Pons (tissue), 1 donor: ENCODE measurements around the gene SYTL3.
"Not testable (repeated sequence)": the region's sequence is repeated elsewhere in the genome, so short reads cannot be mapped to it uniquely, and the experiment has no call there.

Experiments used
- DNase-seq: peaks from one replicate; pipeline ENCODE4 v3.0.0-alpha.2; 2016; ENCODE audit warnings: low spot score

The SYTL3 gene, protein sequence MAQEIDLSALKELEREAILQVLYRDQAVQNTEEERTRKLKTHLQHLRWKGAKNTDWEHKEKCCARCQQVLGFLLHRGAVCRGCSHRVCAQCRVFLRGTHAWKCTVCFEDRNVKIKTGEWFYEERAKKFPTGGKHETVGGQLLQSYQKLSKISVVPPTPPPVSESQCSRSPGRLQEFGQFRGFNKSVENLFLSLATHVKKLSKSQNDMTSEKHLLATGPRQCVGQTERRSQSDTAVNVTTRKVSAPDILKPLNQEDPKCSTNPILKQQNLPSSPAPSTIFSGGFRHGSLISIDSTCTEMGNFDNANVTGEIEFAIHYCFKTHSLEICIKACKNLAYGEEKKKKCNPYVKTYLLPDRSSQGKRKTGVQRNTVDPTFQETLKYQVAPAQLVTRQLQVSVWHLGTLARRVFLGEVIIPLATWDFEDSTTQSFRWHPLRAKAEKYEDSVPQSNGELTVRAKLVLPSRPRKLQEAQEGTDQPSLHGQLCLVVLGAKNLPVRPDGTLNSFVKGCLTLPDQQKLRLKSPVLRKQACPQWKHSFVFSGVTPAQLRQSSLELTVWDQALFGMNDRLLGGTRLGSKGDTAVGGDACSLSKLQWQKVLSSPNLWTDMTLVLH

DNA sequence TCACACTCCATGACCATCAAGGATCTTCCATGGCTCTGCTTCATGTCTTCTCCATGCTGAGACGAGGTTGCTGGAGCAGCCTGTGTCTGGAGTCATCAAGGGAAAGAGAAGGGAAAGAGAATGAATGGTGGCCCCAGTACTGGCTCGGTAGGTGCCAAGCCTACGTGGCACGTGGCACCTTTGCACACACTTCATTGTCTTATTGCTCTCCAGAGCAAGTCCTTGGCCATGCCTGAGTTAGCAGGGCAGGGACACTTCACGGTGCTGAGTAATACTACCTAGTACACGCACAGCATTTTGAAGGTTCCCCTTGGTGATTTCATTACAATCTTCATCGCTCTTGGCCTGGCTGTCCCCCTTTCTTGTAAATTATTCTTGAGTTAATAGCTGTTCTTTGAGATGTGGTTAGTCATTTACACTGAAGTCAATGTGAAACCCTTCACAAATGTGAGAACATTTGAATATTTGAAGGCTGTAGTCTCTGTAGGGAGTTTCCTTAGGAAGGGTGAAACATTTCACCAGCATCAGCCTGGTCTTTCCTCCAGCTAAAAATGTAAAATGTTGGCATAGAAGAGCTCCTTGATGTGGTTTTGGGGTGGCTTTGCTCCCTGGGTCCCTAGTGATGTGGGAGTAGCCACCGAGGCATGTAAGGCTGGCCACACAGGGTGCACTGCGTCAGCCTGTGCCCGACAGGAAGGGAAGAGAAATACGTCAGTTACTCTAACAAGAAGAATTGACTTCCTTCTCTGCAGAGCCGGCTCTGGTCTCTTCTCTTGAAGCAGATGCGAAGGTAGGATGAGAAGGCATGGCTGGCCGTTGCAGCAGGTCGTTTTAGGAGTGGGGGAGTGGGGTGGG lies at the start of gene SYTL3:
Gene SYTL3, plus strand, starts transcription at position 766 of the 855 bp plus-strand sequence. CDS start 13,215 bp downstream, outside the sequence.
- DNase-seq: peak; percentile 79

DNA sequence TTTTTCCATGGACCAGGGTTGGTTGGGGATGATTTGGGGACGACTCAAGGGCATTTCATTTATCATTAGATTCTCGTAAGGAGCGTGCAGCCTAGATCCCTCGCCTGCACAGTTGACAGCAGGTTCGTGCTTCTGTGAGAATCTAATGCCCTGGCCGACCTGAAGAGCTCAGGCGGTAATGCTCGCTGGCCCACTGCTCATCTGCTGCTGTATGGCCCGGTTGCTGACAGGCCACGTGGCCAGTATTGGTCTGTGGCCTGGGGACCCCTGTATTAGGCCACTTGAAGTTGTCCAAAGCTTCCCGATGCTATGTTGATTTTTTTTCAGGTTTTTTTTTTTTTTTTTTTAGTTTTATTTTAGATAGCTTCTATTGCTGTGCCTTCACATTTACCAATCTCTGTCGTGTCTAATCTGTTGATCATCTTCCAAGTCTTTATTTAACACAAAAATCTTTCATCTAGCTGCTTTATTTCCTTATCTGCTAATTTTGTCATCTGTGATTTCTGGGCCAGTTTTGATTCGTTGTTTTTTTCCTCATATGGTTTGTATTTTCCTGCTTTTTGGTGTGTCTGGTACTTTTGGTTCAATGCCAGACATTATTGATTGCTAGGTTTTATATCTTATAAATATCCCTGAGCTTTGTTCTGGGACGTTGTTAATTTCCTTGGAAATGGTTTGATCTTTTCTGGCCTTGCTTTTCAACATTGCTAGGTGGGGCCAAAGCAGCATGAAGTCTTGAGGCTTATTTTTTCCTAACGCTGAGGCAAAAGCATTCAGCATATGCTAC lies 46.4 kb upstream of the SYTL3 start:
- DNase-seq: no peak

DNA sequence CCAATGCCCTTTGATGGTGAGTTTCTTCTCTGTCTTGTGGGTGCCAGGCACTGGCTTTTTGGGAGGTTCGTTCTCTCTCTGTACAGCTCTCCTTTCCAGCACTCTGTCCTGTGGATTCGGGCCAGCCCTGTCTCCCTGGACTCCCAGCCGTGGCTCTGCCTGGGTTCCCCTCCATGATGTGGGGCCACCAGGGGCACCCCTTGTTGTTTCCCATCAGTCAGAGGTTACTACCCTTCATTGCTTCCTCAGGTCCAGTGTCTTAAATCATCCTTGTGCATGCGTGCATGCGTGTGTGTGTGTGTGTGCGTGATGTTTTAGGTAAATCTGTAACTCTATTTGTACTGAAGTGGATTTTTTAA lies 45.8 kb upstream of the SYTL3 start:
- DNase-seq: no peak

DNA sequence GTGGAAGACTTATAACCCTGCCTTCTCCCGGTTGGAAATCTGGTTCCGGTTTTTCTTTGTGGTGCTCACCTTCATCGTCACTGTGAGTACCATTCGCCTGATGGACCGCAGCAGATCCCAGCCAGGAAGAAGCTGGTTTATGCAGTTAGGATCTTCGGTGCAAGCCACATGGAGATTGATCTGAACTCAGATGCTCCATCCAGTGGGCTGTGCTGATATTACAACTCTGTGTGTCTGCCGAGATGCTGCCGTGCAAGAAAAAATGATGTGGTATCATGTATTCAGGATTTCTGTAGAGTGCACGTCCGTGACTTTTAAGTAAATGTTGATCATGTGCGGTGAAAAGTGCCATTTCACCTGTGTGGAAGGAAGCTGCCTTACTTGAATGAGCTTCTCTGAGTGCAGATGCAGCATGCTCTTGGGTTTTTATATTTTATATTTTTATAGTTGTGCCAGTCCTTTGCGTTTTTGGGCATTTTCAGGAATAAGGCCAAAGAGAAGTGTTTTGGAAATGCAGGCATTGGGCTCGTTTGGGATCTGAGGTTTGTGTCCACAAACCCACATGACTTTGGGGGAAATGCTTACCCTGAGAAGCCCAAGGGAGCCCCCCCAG lies 44.5 kb upstream of the SYTL3 start:
- peak; percentile 81 for DNase-seq

DNA sequence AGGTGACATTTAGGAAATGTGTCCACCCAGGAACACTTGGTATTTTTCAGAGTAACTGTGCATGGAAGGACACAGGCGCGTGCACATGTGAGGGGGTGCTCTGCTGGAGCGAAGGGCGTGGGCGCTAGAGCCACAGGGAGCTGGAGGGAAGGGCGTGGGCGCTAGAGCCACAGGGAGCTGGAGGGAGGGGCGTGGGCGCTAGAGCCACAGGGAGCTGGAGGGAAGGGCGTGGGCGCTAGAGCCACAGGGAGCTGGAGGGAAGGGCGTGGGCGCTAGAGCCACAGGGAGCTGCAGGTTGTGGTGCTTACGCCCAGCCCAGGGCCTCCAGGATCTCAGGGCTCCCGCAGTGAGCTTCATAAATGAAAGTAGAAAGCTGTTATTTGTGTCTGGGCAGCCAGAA lies 43.8 kb upstream of the SYTL3 start:
- not testable (repeated sequence) for DNase-seq

DNA sequence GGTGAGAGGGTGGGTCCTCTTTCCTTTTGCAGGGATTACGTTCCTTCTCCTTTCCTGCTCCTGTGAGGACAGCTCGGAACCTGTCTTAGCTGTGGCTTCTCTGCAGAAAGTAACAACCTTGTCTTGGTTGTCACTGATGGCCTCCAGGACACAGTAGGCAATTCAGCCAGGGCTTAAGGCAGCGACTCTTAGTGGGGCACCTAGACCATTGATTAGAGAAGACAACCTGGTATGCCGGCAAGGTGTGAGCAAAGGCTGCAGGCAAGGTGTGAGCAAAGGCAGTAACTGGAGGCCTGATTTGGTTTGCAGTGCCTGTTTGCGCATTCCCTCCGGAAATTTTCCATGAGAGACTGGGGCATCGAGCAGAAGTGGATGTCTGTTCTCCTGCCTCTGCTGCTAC lies 42.9 kb upstream of the SYTL3 start:
- no peak for DNase-seq

DNA sequence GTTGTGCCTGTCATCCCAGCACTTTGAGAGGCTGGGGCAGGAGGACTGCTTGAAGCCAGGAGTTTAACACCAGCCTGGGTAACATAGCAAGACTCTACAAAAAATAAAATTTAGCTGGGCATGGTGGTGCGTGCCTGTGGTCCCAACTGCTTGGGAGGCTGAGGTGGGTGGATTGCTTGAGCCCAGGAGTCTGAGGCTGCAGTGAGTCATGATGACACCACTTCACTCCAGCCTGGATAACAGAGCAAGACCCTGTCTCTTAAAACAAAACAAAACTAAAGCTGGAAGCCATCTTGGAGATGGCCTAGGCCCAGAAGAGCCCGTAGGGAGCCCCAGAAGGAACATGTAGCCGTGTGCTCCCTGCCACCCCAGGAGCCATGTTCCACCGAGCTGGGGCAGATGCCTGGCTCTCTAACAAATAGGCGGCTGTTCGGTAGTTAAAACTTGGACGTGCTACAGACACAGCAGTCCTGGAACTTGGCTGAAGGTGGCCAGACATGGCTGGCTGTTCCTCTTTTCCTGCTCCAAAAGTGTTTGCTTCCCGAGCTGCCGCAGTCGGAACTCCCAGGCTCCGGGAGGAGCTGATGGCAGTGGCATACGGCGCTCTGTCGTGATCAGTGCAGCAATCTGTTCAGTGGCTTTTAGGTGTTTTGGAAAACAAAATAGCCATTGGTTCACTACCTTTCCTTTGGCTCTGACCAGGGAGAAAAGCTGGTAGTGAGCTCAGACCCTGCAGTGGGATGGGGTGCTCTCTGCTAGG lies 42.3 kb upstream of the SYTL3 start:
- DNase-seq: peak; percentile 4

DNA sequence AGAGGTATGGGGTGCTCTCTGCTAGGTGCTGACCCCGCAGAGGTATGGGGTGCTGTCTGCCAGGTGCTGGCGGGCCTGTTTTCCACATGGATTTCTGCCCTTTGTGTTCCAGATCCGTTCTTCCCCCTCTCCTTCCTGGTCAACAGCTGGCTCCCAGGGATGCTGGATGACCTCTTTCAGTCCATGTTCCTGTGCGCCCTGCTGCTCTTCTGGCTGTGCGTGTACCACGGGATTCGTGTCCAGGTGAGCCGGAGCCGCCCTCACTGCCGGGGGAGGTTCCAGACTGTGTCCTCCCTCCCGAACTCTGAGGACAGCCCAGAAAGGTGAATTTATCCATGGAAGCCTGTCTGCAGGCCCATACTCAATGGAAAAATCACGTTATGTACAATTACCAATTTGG lies 41.6 kb upstream of the SYTL3 start:
- DNase-seq: no peak

DNA sequence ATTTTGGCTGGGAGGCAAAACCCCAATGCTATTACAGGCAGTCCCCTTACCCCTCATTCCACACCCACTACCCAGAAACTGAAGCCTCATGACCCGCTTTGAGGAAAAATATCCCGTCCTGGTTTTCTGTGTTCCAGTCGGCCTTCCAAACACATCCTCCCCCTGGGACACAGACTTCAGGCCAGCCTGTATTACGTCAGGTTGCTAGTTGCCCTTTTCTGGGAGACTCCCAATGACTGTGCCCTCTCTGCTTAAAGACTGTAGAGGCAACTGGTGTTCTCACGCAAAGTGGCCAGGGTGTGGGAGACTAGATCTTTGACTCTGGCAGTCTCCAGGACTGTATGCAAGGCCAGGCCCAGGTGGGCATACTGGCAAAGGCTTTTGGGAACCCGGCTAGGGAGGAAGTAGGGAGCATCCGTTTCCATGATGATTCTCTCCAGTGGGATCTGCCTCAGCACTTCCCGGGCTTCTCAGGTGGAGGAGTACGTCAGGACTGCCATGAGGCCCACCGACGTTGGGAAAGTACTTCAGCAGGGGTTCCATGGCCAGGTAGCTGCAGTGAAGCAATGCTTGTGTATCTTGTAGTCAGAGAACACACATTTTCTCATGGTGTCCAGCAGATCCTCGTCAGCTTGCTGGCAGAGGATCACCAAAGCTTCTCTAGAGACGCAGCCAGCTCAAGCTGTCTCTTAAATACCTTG lies 40.2 kb upstream of the SYTL3 start:
- DNase-seq: no peak

DNA sequence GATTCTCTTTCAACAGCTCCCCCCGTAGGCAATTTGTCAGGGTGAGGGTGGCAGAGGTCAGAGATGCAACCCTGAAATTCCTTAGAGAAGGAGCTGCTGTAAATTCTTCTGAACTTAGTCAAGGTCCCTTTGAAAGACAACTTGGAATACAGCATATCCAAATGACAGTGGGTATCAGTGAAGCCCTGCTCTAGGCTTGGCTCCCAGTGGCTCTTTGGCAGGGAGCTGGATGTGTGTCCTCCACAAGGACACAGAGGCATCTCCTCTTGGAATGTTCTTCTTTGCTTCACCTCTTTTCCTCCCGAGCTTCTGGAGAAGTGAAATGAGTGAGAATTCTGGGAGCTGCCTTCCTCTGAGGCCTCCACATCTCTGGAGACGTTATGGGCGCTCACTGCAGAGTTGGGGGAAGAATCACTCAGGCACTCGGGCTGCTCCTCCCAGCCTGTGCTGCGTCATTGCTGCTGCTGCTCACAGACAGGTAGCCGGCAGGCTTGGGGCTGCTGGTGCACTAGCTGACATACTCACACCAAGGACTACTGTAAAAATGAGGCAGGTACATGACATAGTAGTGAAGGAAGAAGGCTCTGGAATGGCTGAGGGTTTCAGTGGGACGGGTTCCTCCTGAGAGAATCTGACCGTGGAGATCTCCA lies 39.4 kb upstream of the SYTL3 start:
- DNase-seq: no peak

DNA sequence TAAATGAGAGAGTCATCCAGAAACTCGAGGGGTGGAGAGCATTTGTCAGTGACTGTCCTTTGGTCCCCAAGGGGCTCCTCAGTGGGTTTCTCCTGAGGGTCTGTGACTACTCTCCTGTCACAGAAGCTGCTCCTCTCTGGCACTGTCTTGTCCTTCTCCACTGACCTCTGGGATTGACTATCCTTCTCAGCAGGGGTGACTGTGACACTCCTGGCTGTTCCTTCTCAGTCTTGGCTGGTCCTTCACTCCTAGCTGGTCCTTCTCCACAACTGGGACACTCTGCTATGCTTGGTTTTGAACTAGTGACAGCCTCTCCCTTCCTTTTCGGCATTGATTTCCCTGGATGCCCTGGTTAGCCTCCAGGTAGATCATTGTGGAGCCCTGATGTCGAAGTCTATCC lies 38.8 kb upstream of the SYTL3 start:
- DNase-seq: no peak

DNA sequence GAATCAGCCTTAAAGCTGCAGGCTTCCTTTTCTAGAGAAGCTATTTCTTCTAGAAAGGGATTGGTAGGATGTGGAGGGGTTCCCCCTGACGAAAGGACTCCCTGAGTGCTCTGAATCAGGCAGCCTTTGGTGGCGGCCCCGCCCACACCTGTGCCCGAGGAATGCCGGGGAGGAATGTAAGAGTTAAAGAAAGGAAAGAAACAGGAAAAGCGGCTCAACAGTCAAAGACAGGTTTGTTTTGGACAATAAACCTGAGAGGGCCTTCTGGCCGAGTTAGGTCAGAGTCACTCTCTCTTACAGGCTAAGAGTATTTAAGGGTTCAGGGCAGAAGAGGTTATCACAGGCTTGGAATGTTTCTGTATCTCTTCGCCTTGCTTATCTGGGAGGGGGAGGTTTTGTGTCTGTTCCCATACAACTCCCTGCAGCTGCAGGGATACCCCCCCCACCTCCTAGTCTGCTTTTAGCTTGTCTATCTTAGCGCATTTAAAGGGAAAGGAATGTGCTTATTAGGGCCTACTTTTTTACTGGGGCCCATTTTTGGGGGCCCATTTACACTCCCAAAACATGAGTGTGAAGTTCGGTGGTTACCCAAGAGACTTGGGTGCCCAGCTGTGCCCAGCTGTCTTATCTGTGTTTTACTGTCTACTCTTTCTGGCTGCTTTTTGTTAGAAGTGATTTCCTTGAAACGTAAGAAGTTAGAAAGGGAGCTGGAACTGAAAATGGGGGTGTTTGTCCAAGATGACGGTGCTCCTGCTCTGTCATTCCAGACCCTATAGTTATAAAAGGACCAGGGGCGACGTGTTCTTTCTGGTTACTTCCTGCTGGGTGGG lies 38.1 kb upstream of the SYTL3 start:
- DNase-seq: no peak

DNA sequence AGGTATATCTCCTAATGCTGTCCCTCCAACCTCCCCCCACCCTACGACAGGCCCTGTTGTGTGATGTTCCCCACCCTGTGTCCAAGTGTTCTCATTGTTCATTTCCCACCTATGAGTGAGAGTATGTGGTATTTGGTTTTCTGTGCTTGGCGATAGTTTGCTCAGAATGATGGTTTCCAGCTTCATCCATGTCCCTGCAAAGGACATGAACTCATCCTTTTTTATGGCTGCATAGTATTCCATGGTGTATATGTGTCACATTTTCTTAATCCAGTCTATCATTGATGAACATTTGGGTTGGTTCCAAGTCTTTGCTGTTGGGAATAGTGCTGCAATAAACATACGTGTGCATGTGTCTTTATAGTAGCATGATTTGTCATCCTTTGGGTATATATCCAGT lies 35.2 kb upstream of the SYTL3 start:
- DNase-seq: not testable (repeated sequence)

DNA sequence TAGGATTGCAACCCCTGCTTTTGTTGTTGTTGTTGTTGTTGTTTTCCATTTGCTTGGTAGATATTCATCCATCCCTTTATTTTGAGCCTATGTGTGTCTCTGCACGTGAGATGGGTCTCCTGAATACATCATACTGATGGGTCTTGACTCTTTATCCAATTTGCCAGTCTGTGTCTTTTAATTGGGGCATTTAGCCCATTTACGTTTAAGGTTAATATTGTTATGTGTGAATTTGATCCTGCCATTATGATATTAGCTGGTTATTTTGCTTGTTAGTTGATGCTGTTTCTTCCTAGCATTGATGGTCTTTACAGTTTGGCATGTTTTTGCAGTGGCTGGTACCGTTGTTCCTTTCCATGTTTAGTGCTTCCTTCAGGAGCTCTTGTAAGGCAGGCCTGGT lies 31.6 kb upstream of the SYTL3 start:
- DNase-seq: not testable (repeated sequence)

DNA sequence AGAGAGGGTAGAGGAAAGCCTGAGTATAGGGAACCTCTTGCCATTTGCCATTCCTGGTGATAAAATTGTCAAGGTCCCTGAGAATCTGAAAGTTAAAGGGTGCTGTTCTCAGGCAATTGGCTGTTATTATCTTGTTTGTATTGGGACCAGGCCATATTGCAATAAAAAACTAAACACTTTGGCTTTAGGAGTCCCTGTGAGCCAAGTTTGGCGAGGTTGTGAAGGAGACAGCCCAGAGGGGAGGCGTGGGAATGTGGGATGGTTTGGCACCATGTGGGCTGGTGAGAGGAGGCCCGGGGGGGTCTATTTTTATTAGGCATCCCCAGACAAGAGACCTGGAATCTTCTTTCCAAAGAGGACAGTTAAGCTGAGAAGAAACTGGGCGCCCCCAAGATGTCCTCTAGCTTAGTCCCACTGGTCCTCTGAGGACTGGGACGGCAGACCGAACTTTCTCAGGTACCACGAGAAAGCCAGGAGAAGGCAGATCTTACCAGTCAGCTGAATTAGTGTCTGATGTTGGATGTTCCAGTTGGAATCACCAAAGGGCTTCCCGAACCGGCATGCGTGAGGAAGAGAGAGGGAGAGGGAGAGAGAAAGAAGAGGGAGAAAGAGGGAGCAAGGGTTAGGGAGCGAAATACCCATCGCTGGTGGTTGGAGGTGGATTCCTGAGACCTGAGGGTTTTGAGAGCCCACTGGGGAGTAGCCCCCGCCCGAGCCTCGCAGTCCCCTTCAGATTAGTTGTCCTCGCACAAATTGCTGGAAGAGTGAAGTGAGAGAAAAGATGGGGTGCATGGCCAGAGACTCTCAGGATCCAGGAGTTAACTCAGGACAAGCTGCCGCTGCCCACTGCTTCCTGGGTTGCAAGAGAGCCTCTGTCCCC lies 29.7 kb upstream of the SYTL3 start:
- DNase-seq: no peak

DNA sequence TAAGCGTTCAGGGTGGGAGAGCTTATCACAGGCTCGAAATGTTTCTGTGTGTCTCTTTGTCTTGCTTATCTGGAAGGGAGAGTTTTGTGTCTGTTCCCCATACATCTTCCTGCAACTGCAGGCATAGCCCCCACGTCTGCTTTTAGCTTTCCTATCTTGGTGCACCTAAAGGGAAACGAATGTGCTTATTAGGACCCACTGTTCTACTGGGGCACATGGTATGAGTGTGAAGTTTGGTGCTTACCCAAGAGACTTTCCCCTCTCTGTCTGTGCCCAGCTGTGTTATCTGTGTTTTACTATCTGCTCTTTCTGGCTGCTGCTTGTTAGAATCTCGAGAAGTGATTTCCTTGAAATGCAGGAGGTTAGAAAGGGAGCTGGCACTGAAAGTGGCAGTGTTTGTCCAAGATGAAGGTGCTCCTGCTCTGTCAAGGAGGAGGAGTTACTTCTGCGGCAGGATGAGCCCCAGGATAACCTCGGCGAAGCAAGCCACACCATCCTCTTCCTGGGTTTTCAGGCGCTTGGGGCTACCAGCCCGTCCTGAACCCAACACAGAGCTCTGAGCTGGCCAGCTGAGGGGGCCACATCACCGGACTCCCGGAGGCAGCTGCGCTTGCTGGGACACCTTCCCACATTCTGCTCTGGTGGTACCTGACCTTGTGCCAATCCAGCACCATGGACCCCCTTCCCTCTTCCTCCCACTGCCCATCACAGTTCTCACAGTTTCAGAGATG lies 28.7 kb upstream of the SYTL3 start:
- DNase-seq: no peak
